GM21786 (cell line): ENCODE measurements around the gene CANT1.
"Not testable (repeated sequence)": the region's sequence is repeated elsewhere in the genome, so short reads cannot be mapped to it uniquely, and the experiment has no call there.

Experiments used
- ATAC-seq: cut with Tn5 transposase; IDR thresholded peaks from one replicate; pipeline ENCODE4 v1.9.1; 2021; ENCODE audit not compliant: unreplicated experiment

CANT1 gene

GRCh38 chr17:78962345-78962983 is 47.1 kb downstream of the CANT1 start:
- no peak for ATAC-seq

DNA sequence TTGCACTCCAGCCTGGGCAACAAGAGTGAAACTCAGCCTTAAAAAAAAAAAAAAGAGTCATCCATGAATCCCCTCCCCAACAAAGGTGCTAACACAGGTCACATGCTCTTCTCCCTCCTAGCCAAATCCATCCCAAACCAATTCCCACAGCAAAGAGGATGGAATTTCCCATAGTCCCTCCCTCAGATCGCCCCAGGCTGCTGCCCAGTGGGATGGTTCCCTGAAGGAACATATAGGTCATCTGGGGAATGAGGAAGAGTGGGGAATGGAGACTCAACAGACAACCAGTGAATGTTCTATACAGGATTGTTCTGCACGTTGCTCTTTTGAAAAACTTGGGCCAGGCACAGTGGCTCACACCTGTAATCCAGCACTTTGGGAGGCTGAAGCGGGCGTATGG is 48.0 kb downstream of the CANT1 start:
- no peak for ATAC-seq

GRCh38 chr17:78960928-78961327 is 48.6 kb downstream of the CANT1 start:
- ATAC-seq: no peak

GRCh38 chr17:78959803-78960202 is 49.8 kb downstream of the CANT1 start:
- no peak for ATAC-seq

GRCh38 chr17:78958641-78959127 is 50.9 kb downstream of the CANT1 start:
- ATAC-seq: no peak

DNA sequence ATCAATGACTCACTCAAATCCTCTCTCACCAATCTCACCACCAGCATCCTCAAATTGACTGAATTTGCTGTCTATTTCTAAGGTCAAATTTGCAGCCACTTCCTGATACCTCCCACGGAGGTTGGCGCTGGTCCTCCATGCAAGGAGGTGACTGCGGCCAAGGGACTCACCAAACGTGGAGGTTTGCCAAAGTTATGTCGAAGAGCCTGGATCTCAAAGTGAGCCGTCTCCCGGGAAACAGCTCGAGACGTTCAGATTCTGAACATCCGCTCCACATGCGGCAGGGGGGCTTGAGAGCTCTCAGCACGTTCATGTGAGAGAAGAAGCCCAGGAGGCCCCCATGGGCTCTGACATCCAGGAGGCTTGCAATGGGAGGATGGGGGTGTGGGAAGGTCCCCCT is 52.4 kb downstream of the CANT1 start:
- ATAC-seq: no peak

DNA sequence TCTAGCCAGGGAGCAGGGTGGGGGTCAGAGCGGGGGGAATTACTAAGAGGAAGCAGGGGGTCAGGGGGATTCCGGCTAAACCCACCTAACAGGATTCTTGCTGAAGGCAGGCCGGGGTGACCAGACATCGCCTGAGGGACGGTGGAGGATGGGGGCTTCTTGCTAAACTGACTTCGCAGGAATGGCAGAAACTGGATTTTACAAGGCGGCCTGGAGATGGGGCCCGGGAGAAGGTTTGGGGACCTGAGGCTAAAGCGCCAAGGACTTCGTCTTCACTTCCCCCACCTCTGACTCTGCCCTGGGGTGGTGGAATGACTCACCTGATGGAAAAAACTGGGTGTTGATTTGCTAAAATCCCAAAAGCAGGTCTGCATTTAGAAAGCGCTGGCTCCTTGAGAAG is 53.3 kb downstream of the CANT1 start:
- no peak for ATAC-seq

GRCh38 chr17:78954684-78955083 is 54.9 kb downstream of the CANT1 start:
- ATAC-seq: no peak

DNA sequence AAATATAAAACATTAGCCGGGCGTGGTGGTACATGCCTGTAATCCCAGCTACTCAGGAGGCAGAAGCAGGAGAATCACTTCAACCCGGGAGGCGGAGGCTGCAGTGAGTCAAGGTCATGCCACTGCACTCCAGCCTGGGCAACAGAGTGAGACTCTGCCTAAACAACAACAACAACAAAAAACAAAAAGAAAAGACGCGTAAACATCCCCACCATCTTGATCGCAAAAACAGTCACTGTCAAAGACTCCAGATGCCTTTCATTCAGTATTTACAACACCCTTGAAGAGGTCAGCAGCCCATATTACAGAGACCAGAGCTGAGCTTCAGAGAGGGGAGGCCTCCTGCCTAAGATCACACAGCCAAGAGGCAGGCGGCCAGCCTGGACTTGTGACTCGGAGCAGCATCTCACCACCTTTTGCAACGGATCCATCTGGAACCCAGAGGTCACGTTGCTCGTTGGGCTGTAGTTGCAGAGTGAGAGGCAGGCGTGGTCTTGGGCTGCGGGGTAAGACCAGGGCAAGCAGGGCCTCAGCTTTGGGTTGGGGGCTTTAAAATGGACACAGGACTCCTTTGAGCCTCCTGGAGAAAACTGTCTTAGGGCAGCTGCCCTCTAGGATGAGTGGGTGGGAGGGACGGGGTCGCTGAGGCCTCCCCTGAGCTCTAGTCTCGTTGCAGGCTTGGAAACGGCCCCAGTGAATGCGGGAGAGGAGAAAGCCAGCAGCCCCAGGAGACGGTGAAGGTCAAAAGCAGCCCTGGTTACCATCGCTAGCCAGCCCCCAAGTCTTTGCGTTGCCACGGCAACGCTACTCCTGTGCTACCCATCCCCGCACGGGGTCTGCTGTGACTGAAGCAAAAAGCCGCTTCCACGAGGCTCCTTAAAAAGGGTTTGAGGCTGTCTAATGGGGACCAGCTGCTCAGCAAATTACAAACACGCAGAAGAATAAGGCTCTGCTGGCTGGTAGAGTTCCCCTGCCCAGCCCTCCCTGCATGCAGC is 55.9 kb downstream of the CANT1 start:
- no peak for ATAC-seq

DNA sequence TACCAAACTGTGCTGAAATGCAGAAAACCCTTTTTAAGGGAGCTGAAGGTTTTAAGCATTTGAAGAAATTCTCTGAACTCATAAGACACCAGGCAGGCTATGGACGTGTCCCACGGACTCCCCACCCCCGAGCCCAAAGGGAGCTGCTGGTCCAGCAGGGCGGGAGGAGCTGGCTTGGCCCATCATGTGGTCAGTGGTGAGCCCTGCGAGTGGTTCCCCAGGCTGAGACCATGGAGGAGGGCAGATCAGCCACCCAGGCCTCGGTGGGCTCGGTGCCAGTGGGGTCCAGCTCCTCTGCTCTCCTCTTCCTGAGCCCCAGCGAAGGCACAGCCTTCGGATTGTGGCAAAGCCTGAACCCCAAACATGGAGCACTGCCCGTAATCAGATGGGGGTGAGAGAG is 56.9 kb downstream of the CANT1 start:
- ATAC-seq: no peak

- no peak for ATAC-seq
Measured at GRCh38 chr17:78951967-78952551, 57.5 kb downstream of the CANT1 start.

GRCh38 chr17:78950870-78951269 is 58.7 kb downstream of the CANT1 start:
- no peak for ATAC-seq

DNA sequence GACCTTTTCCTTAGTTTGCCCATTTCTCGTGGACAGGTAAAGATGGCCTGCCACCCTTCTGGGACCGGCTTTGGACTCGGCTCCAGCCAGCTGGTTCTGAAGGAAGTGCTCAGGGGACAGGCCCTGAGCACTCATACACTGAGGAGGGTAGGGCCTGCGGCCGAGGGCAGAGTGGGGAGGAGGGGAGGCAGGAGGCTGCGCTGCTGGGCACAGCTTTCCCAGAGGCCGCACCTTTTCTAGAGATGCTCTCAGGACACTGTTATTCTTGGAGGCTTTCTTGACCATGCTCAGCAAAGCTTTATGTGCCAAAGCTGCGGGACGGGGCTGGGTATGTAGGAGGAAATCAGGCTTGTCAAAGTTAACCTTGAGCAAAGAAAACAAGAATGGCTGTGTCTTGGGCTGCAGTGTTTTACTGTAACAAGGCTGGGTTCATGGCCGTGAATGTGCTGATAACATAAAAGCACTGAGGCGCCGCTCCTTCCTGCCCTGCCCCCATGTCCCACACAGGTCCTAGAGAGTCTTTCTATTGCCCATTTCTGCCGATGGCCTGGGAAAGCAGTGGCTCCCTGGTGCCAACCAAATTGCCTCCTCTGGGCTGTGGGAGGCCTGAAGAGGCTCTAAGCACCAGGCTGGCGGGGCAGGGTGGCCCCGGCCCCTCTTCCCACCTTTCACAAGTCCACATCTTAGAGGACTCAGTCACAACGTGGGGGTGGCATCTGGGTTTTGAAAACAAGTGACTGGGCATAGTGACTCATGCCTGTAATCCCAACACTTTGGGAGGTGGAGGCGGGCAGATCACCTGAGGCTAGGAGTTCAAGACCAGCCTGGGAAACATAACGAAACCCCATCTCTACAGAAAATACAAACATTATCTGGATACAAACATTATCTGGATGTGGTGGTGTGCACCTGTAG is 62.1 kb downstream of the CANT1 start:
- no peak for ATAC-seq

DNA sequence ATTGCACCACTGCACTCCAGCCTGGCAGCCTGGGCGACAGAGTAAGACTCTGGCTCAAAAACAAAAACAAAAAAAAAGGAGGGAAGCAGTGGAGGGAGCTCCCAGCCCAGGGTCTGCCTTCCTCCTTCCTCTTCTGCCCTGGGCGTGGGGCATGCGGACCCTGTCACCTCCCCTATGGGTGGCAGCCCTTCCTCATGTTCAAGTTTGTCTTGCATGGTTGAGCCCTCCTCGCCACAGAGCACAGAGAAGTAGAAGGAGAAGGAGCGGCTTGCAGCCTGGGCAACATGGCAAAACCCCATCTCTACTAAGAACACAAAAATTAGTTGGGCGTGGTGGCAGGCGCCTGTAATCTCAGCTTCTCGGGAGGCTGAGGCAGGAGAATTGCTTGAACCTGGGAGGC is 62.9 kb downstream of the CANT1 start:
- no peak for ATAC-seq

DNA sequence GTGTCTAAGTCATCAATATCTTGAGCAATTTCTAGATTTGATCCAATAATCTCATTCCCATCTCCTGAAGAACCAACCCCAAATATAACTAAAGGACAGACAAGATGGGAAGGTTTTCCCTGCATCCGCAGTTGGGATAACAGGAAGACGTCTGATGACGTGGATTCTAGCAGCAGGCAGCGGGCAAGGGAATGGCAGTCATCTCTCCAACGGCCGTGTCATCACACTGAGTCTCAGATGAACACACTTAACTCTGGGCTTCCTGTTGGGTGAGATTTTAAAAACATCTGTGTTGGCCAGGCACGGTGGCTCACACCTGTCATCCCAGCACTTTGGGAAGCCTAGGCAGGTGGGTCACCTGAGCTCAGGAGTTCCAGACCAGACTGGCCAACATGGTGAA is 63.4 kb downstream of the CANT1 start:
- no peak for ATAC-seq

GRCh38 chr17:78945455-78945854 is 64.1 kb downstream of the CANT1 start:
- not testable (repeated sequence) for ATAC-seq

GRCh38 chr17:78944956-78945355 is 64.6 kb downstream of the CANT1 start:
- ATAC-seq: no peak

DNA sequence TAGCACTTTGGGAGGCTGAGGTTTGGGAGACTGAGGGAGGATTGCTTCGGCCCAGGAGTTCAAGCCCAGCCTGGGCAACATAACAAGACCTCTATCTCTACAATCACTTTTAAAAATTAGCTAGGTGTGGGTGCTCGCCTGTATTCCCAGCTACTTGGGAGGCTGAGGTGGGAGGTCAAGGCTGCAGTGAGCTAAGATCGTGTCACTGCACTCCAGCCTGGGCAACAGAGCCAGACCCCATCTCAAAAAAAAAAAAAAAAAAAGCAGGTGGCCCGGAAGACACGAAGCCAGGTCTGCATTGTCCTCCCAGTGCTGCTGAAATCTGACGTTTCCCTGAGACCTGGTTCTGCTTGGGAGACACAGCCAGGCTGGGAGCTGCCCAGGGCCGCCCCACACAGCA is 65.5 kb downstream of the CANT1 start:
- ATAC-seq: no peak
